Caco-2 (cell line): ENCODE measurements around the gene MXRA5. TPM values are rescaled to one million over a fixed set of nuclear protein-coding genes. Genes with fewer than 3 reads are reported as not detected.

Source experiments
- Bru-seq: library from RNA; stranded (reverse); fragments of 400-500 nt; gene quantifications from one replicate; lab custom pipeline; 2021; lab: Mats Ljungman, UMichigan
- BruChase-seq, 2 experiments: library from RNA; stranded (reverse); fragments of 400-500 nt; gene quantifications; one replicate each; lab custom pipeline; 2021; lab: Mats Ljungman, UMichigan
- BruUV-seq: library from RNA; stranded (reverse); fragments of 400-500 nt; replicated peaks from 2 replicates; lab custom pipeline; 2021; lab: Mats Ljungman, UMichigan
- CTCF ChIA-PET: fragments of 300-600 bp; sonication (Branson Sonifier 250); formaldehyde crosslinking; loops from one replicate; lab custom pipeline; 2022; ENCODE audit warnings: antibody characterized with exemption; lab: Charles Lee
- POLR2A ChIA-PET: fragments of 300-600 bp; sonication (Branson Sonifier 250); formaldehyde crosslinking; loops from one replicate; lab custom pipeline; 2022; ENCODE audit warnings: antibody characterized with exemption; lab: Charles Lee
- DNase-seq, 2 experiments: peaks; one replicate each; pipeline versions ENCODE4 v3.0.0 to v3.0.0-alpha.2; 2020 to 2022
- H3K27me3 ChIP-seq: replicated peaks from 2 replicates; pipeline ENCODE4 v1.6.0; 2011; ENCODE audit warnings: low read length; ENCODE audit not compliant: control insufficient read depth, insufficient read depth
- H3K36me3 ChIP-seq: 2 replicates; pipeline ENCODE4 v1.5.1; 2011; ENCODE audit warnings: low read length; ENCODE audit not compliant: control insufficient read depth, insufficient read depth
- H3K4me1 ChIP-seq: fragments of 250-450 bp; sonication (Bioruptor Pico); 2 replicates; pipeline ENCODE4 v1.5.1; 2020; ENCODE audit warnings: mild to moderate bottlenecking
- H3K4me3 ChIP-seq: 2 replicates; pipeline ENCODE4 v1.5.1; 2011; ENCODE audit warnings: low read depth, mild to moderate bottlenecking, control low read depth, low read length
- H3K9me3 ChIP-seq: fragments of 250-450 bp; sonication (Bioruptor Pico); 2 replicates; pipeline ENCODE4 v1.5.1; 2020; ENCODE audit warnings: mild to moderate bottlenecking, moderate library complexity
- H3K27ac Mint-ChIP-seq: one replicate; pipeline ENCODE4 v1.8.0; 2022; ENCODE audit warnings: mixed read lengths; ENCODE audit not compliant: unreplicated experiment
- H3K27me3 Mint-ChIP-seq: one replicate; pipeline ENCODE4 v1.8.0; 2022; ENCODE audit warnings: mixed read lengths; ENCODE audit not compliant: insufficient read depth, unreplicated experiment
- H3K36me3 Mint-ChIP-seq: one replicate; pipeline ENCODE4 v1.8.0; 2022; ENCODE audit warnings: mild to moderate bottlenecking, mixed read lengths; ENCODE audit not compliant: insufficient read depth, unreplicated experiment
- H3K4me1 Mint-ChIP-seq: one replicate; pipeline ENCODE4 v1.8.0; 2022; ENCODE audit warnings: low read depth, mixed read lengths; ENCODE audit not compliant: unreplicated experiment
- H3K4me3 Mint-ChIP-seq: one replicate; pipeline ENCODE4 v1.8.0; 2022; ENCODE audit warnings: mild to moderate bottlenecking, moderate library complexity, mixed read lengths; ENCODE audit not compliant: unreplicated experiment
- H3K9me3 Mint-ChIP-seq: one replicate; pipeline ENCODE4 v1.8.0; 2022; ENCODE audit warnings: mixed read lengths; ENCODE audit not compliant: unreplicated experiment
- intact Hi-C: fragments of 100-400 bp; cut with micrococcal nuclease; formaldehyde crosslinking; loops from one replicate; pipeline ENCODE4 v1.10.0; 2022; ENCODE audit not compliant: unreplicated experiment
- long read RNA-seq: library from polyadenylated mRNA; stranded (forward); transcript quantifications from one replicate; pipeline ENCODE4 v2.0.0, GENCODE V29; 2022
- total RNA-seq: library from RNA; stranded (reverse); gene quantifications from 2 replicates; pipeline ENCODE4 v1.2.3, GENCODE V29; 2022
- TF ChIP-seq, protein P1 (sequence below), 2 experiments: fragments of 200-600 bp in 1 of 2; IDR thresholded peaks; 1 replicate in 1 of 2; 2 replicates in 1 of 2; pipeline versions ENCODE4 v1.5.1 to v1.8.0; 2011 to 2022; ENCODE audit warnings: antibody characterized with exemption in 1 of 2, control low read depth in 1 of 2, inconsistent platforms in 1 of 2, low read depth in 1 of 2, low read length in 1 of 2, mild to moderate bottlenecking in 1 of 2, moderate library complexity in 1 of 2; ENCODE audit not compliant: insufficient read depth in 1 of 2, severe bottlenecking in 1 of 2, unreplicated experiment in 1 of 2

MXRA5 gene, protein sequence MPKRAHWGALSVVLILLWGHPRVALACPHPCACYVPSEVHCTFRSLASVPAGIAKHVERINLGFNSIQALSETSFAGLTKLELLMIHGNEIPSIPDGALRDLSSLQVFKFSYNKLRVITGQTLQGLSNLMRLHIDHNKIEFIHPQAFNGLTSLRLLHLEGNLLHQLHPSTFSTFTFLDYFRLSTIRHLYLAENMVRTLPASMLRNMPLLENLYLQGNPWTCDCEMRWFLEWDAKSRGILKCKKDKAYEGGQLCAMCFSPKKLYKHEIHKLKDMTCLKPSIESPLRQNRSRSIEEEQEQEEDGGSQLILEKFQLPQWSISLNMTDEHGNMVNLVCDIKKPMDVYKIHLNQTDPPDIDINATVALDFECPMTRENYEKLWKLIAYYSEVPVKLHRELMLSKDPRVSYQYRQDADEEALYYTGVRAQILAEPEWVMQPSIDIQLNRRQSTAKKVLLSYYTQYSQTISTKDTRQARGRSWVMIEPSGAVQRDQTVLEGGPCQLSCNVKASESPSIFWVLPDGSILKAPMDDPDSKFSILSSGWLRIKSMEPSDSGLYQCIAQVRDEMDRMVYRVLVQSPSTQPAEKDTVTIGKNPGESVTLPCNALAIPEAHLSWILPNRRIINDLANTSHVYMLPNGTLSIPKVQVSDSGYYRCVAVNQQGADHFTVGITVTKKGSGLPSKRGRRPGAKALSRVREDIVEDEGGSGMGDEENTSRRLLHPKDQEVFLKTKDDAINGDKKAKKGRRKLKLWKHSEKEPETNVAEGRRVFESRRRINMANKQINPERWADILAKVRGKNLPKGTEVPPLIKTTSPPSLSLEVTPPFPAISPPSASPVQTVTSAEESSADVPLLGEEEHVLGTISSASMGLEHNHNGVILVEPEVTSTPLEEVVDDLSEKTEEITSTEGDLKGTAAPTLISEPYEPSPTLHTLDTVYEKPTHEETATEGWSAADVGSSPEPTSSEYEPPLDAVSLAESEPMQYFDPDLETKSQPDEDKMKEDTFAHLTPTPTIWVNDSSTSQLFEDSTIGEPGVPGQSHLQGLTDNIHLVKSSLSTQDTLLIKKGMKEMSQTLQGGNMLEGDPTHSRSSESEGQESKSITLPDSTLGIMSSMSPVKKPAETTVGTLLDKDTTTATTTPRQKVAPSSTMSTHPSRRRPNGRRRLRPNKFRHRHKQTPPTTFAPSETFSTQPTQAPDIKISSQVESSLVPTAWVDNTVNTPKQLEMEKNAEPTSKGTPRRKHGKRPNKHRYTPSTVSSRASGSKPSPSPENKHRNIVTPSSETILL (N-terminal part only)
- total RNA-seq (not detected in 2 replicates), Bru-seq, nascent RNA (not detected), BruChase-seq, experiment 1, labeled RNA remaining after a 2-hour chase (not detected), BruChase-seq, experiment 2, labeled RNA remaining after a 6-hour chase (not detected)
- long read RNA-seq: 0 reads

DNA sequence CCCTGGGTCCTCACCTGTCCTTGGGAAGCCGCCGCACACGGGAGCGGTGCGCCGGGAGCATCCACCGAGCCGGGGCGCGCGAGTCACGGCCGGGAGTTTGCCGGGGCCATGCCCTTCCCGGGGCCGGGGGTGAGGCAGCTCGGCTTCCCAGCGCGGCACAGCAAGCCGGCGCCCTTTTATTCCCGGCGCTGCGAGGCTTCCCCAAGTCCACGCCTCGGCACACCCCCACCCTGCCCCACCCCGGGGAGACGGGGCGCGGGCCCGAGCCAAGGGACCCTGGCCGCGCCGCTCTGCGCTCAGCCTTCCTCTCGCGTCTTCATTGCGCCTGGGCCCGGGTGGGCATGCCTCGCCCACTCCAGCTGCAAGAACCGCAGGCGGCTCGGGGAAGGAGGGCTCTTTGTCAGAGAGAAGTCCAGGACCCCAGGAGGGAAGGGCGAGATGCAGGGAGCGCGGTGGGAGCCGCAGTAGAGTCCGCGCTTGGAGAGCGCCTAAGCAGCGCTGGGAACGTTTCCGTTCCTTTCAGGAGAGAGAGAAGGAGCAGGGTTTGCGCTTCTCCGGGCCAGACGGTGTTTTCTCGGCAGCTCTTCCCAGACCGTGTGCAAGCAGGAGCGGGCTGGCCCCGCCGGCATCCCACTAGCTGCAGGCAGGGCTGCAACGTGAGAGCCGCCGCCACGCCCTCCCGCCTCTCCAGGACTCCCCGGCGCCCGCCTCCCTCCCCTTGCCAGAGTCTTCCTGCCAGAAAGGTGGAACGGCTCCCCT is at the start of gene MXRA5:
TSS of gene MXRA5 (minus strand) at position 152 of the 759 bp plus-strand sequence. CDS start 2,819 bp downstream, outside the sequence.
- Histone ChIP-seq H3K4me1 (no peaks in the 10 kb centered on the region), H3K27me3 (no peaks in the 10 kb centered on the region), H3K36me3 (no peaks in the 10 kb centered on the region), H3K4me3 (no peak within 1 kb of the TSS), H3K9me3 (no peaks in the 10 kb centered on the region)
- Mint-ChIP-seq H3K4me1 (no peaks in the 10 kb centered on the region), H3K27ac (no peak within 1 kb of the TSS), H3K36me3 (no peaks in the 10 kb centered on the region), H3K27me3 (no peaks in the 10 kb centered on the region), H3K4me3 (no peak within 1 kb of the TSS), H3K9me3 (peaks cover 19% of the 10 kb centered on the region)
- POLR2A ChIA-PET: no interaction called here
- intact Hi-C loops: no loop called here
- no peak for DNase-seq
- CTCF ChIA-PET: no interaction called here
- TF ChIP-seq, protein P1, sequence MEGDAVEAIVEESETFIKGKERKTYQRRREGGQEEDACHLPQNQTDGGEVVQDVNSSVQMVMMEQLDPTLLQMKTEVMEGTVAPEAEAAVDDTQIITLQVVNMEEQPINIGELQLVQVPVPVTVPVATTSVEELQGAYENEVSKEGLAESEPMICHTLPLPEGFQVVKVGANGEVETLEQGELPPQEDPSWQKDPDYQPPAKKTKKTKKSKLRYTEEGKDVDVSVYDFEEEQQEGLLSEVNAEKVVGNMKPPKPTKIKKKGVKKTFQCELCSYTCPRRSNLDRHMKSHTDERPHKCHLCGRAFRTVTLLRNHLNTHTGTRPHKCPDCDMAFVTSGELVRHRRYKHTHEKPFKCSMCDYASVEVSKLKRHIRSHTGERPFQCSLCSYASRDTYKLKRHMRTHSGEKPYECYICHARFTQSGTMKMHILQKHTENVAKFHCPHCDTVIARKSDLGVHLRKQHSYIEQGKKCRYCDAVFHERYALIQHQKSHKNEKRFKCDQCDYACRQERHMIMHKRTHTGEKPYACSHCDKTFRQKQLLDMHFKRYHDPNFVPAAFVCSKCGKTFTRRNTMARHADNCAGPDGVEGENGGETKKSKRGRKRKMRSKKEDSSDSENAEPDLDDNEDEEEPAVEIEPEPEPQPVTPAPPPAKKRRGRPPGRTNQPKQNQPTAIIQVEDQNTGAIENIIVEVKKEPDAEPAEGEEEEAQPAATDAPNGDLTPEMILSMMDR (IDR thresholded peaks at IDR 0.05; ENCODE audit: insufficient read depth in 1 of 2, low read depth in 1 of 2, low read length in 1 of 2, severe bottlenecking in 1 of 2, unreplicated experiment in 1 of 2): no peak
- BruUV-seq: no TSS peak

DNA sequence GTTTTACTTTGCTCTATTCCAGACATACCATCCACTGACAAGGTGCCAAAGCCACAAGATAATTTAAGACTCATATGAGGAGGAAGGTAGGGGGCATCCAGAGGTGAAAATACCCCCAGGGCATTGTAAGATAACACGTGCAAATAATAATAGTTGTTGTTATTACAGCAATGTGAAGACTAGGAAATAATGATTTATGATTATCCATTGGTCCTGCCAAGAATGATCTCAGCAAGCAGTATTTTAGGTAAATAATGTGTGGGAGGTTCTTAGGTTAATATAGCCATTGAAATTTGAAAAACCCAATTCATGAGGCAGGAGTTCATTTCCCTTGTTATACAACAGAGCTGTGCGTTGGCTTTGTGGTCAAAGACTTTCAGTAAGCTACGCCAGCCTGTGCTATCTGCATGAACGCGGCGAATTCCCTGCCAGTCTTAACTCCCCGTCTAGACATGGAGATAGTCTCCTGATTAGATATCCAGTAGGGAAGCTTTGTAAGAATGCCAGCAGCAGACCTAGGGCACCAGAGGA is 47.2 kb upstream of the MXRA5 start:
- Histone ChIP-seq H3K36me3 (no peaks in the 10 kb centered on the region), H3K4me3 (no peak overlapping the region), H3K9me3 (no peaks in the 10 kb centered on the region), H3K4me1 (no peaks in the 10 kb centered on the region), H3K27me3 (no peaks in the 10 kb centered on the region)
- intact Hi-C loops: no loop called here
- no peaks in the 10 kb centered on the region for H3K4me1 Mint-ChIP-seq
- ChIA-PET POLR2A (no interaction called here), CTCF (no interaction called here)
- H3K4me3 Mint-ChIP-seq: no peak overlapping the region
- no peaks in the 10 kb centered on the region for H3K9me3 Mint-ChIP-seq
- TF ChIP-seq, protein P1 (IDR thresholded peaks at IDR 0.05; ENCODE audit: insufficient read depth in 1 of 2, low read depth in 1 of 2, low read length in 1 of 2, severe bottlenecking in 1 of 2, unreplicated experiment in 1 of 2): no peak
- no peaks in the 10 kb centered on the region for H3K36me3 Mint-ChIP-seq
- no peaks in the 10 kb centered on the region for H3K27me3 Mint-ChIP-seq
- DNase-seq: no peak
- BruUV-seq: no TSS peak
- H3K27ac Mint-ChIP-seq: no peak overlapping the region
